ENCODE data around the gene STK4. TPM values are rescaled to one million over a fixed set of nuclear protein-coding genes. Genes with fewer than 3 reads are reported as not detected.

STK4 gene
- total and polyA plus RNA-seq, 2 of the 4 experiments (the other 2 are of a cell fraction): 10.2 to 22.2 TPM

GRCh38 chr20:45105317-45105716 lies 139.0 kb downstream of the STK4 start:
- dilution Hi-C loops (cut with HindIII; ENCODE audit: low sequenced_read_pairs, unreplicated experiment) (no loop called here), in situ Hi-C loops (cut with MboI; ENCODE audit: low sequenced_read_pairs) (loop anchor here (25.0 kb wide), 1 partner anchor 182 kb away; no protein-coding TSS in a partner anchor), intact Hi-C loops (cut with micrococcal nuclease) (no loop called here)
- ChIA-PET CTCF (interaction anchor here (1.3 kb wide), 2 partner anchors 13 to 15 kb away, joined by 3 to 4 read pairs; no protein-coding TSS in a partner anchor), POLR2A (ENCODE audit: unreplicated experiment) (no interaction called here)
- no peak overlapping the region for H3K4me2 ChIP-seq (ENCODE audit: low read depth, low read length)
- no peak overlapping the region for H2AK9ac ChIP-seq (replicated peaks; ENCODE audit: low read depth, low read length, poor library complexity)
- H2BK15ac ChIP-seq (ENCODE audit: low read depth, low read length): no peak overlapping the region
- no peaks in the 10 kb centered on the region for H3K79me1 ChIP-seq (ENCODE audit: low read depth in 1 of 2, low read length in 2 of 2)
- H3K9me1 ChIP-seq (ENCODE audit: insufficient read depth, low read length): no peaks in the 10 kb centered on the region
- ATAC-seq (ENCODE audit: low read depth) (no peak), DNase-seq (no peak)
- no peak overlapping the region for H2BK5ac ChIP-seq (ENCODE audit: low read depth, low read length, poor library complexity, severe bottlenecking)
- no peak overlapping the region for H3K23ac ChIP-seq (ENCODE audit: low read depth, low read length)
- H3K4me1 ChIP-seq (ENCODE audit: control insufficient read depth, insufficient read depth, low read length): no peaks in the 10 kb centered on the region
- H3K9me3 ChIP-seq (ENCODE audit: control insufficient read depth, insufficient read depth, low read length): no peaks in the 10 kb centered on the region
- H3K4ac ChIP-seq (ENCODE audit: low read depth, low read length): no peak overlapping the region
- no peak overlapping the region for H2BK20ac ChIP-seq (ENCODE audit: low read depth, low read length)
- no peak overlapping the region for H2AFZ ChIP-seq (replicated peaks; ENCODE audit: low read length, poor library complexity)
- H3K27me3 ChIP-seq (ENCODE audit: control insufficient read depth, insufficient read depth, low read length): peaks cover 26% of the 10 kb centered on the region
- no peak overlapping the region for H3K14ac ChIP-seq (replicated peaks; ENCODE audit: low read depth, low read length)
- no peak overlapping the region for H4K8ac ChIP-seq (ENCODE audit: low read depth in 2 of 2, low read length in 2 of 2)
- WGBS, 2 experiments (ENCODE audit: extremely low coverage in 2 of 2, insufficient read length in 1 of 2): no CpG with 5 or more reads among the region's 2 CpGs
- no peaks in the 10 kb centered on the region for H4K20me1 ChIP-seq (ENCODE audit: insufficient read depth, low read length)
- no peak overlapping the region for H4K91ac ChIP-seq (ENCODE audit: insufficient read depth, low read depth, low read length)
- H3K36me3 ChIP-seq (ENCODE audit: control insufficient read depth, insufficient read depth, low read length): no peaks in the 10 kb centered on the region
- no peak overlapping the region for H2BK120ac ChIP-seq (ENCODE audit: low read depth, low read length)
- no peak for TF ChIP-seq SMC3 (IDR thresholded peaks at IDR 0.05; ENCODE audit: low read depth, low read length)
- peak; percentile 60 for TF ChIP-seq USF2 (IDR thresholded peaks at IDR 0.05; ENCODE audit: low read depth, low read length)
- no TSS peak for BruUV-seq (replicated peaks)
- no peak overlapping the region for H3K18ac ChIP-seq (ENCODE audit: low read depth, low read length)
- H2AK5ac ChIP-seq (ENCODE audit: low read depth, low read length): no peak overlapping the region
- no peak overlapping the region for H4K5ac ChIP-seq (ENCODE audit: low read depth, low read length)
- H3K27ac ChIP-seq (ENCODE audit: insufficient read depth, low read length): no peak overlapping the region
- no peak overlapping the region for H3K56ac ChIP-seq (ENCODE audit: extremely low read depth, insufficient read depth, low read length)
- H3K4me3 ChIP-seq (ENCODE audit: insufficient read depth, low read depth, low read length): no peak overlapping the region
- no peak overlapping the region for H3K9ac ChIP-seq (ENCODE audit: low read depth, low read length)
